Endothelial cell of umbilical vein (primary cell): ENCODE data around the gene RNF113B. TPM values are rescaled to one million over a fixed set of nuclear protein-coding genes. Genes with fewer than 3 reads are reported as not detected.

ENCODE experiments used
- BruUV-seq: library from RNA; stranded (reverse); fragments of 400-500 nt; replicated peaks from 2 replicates; lab custom pipeline; 2021; lab: Mats Ljungman, UMichigan
- CTCF ChIA-PET: fragments of 300-600, 350-600 bp; sonication (Branson Sonifier 250); formaldehyde crosslinking; loops from one replicate; lab custom pipeline; 2021; ENCODE audit warnings: antibody characterized with exemption, inconsistent platforms; lab: Charles Lee
- POLR2A ChIA-PET: fragments of 300-600, 350-600 bp; sonication (Branson Sonifier 250); formaldehyde crosslinking; loops from one replicate; lab custom pipeline; 2021; ENCODE audit warnings: antibody characterized with exemption, inconsistent platforms; lab: Charles Lee
- DNase-seq: peaks from one replicate; pipeline ENCODE4 v3.0.0-alpha.2; 2011; ENCODE audit warnings: low read depth, low spot score
- FAIRE-seq: peaks from 2 replicates; lab custom pipeline; 2011; peaks lifted over from hg19 to GRCh38; lab: Jason Lieb, UNC
- H2AFZ ChIP-seq: 2 replicates; pipeline ENCODE4 v1.6.0; 2012; ENCODE audit warnings: low read depth, low read length, control low read depth, inconsistent platforms
- H3K27ac ChIP-seq: 2 replicates; pipeline ENCODE4 v1.5.1; 2011; ENCODE audit warnings: low read depth, mild to moderate bottlenecking, control low read depth, low read length, moderate library complexity; ENCODE audit not compliant: insufficient read depth
- H3K27me3 ChIP-seq, 2 experiments: 2 replicates each; pipeline versions ENCODE4 v1.6.0 to v1.6.1; 2011; ENCODE audit warnings: low read length in 2 of 2, mixed read lengths in 1 of 2; ENCODE audit not compliant: control insufficient read depth in 2 of 2, insufficient read depth in 2 of 2
- H3K36me3 ChIP-seq, 2 experiments: 2 replicates in 1 of 2; 3 replicates in 1 of 2; pipeline ENCODE4 v1.5.1; 2011; ENCODE audit warnings: low read length in 2 of 2, mild to moderate bottlenecking in 1 of 2, moderate library complexity in 1 of 2; ENCODE audit not compliant: control insufficient read depth in 2 of 2, insufficient read depth in 2 of 2; ENCODE audit errors: extremely low read depth in 1 of 2
- H3K4me1 ChIP-seq: 3 replicates; pipeline ENCODE4 v1.5.1; 2011; ENCODE audit warnings: mild to moderate bottlenecking, low read length; ENCODE audit not compliant: control insufficient read depth, insufficient read depth; ENCODE audit errors: extremely low read depth
- H3K4me2 ChIP-seq: 2 replicates; pipeline ENCODE4 v1.6.1; 2011; ENCODE audit warnings: low read length, control low read depth, mixed read lengths; ENCODE audit not compliant: insufficient read depth
- H3K4me3 ChIP-seq, 3 experiments: fragments of 200-600 bp in 1 of 3; sonication (generic), shearing (Covaris generic) in 1 of 3; replicated peaks in 1 of 3; 2 replicates each; pipeline ENCODE4 v1.5.1; 2011 to 2016; ENCODE audit warnings: control low read depth in 3 of 3, low read length in 3 of 3, mild to moderate bottlenecking in 2 of 3, inconsistent platforms in 1 of 3, low read depth in 1 of 3, moderate library complexity in 1 of 3; ENCODE audit not compliant: insufficient read depth in 1 of 3
- H3K79me2 ChIP-seq: 2 replicates; pipeline ENCODE4 v1.6.0; 2012; ENCODE audit warnings: low read length, inconsistent platforms; ENCODE audit not compliant: control insufficient read depth, insufficient read depth
- H3K9ac ChIP-seq: replicated peaks from 2 replicates; pipeline ENCODE3; 2011; ENCODE audit warnings: low read length, control low read depth; ENCODE audit not compliant: insufficient read depth; ENCODE audit errors: extremely low read depth
- H3K9me1 ChIP-seq: replicated peaks from 3 replicates; pipeline ENCODE4 v1.6.0; 2011; ENCODE audit warnings: mild to moderate bottlenecking, low read length; ENCODE audit not compliant: control insufficient read depth, insufficient read depth; ENCODE audit errors: extremely low read depth
- H3K9me3 ChIP-seq: replicated peaks from 2 replicates; pipeline ENCODE4 v1.5.1; 2012; ENCODE audit warnings: low read length, inconsistent platforms; ENCODE audit not compliant: control insufficient read depth, insufficient read depth
- H4K20me1 ChIP-seq: replicated peaks from 2 replicates; pipeline ENCODE3; 2011; ENCODE audit warnings: mild to moderate bottlenecking, low read length; ENCODE audit not compliant: control insufficient read depth, insufficient read depth; ENCODE audit errors: extremely low read depth
- CTCF ChIP-seq, 2 donors: IDR thresholded peaks; 1 replicate in 1 of 2; 2 replicates in 1 of 2; pipeline ENCODE4 v1.5.1; 2011; ENCODE audit warnings: low read length in 2 of 2, mild to moderate bottlenecking in 2 of 2, moderate library complexity in 2 of 2, control low read depth in 1 of 2, inconsistent platforms in 1 of 2, low read depth in 1 of 2; ENCODE audit not compliant: insufficient read depth in 1 of 2; ENCODE audit errors: extremely low read depth in 1 of 2
- EZH2 ChIP-seq: IDR thresholded peaks from 2 replicates; pipeline ENCODE4 v1.6.1; 2012; ENCODE audit warnings: borderline replicate concordance, low read depth, mild to moderate bottlenecking, moderate library complexity, low read length, inconsistent platforms; ENCODE audit not compliant: severe bottlenecking
- FOS ChIP-seq: IDR thresholded peaks from 2 replicates; pipeline ENCODE4 v1.6.1; 2011; ENCODE audit warnings: mild to moderate bottlenecking, low read length, moderate library complexity, borderline replicate concordance; ENCODE audit not compliant: insufficient read depth
- GATA2 ChIP-seq: IDR thresholded peaks from 2 replicates; pipeline ENCODE4 v1.7.0; 2011; ENCODE audit warnings: low read depth, mild to moderate bottlenecking, moderate library complexity, mixed read lengths, low read length; ENCODE audit not compliant: insufficient read length, insufficient read depth
- JUN ChIP-seq: IDR thresholded peaks from 2 replicates; pipeline ENCODE4 v1.6.1; 2011; ENCODE audit warnings: borderline replicate concordance, low read depth; ENCODE audit not compliant: insufficient read length, insufficient read depth
- MAX ChIP-seq: IDR thresholded peaks from 2 replicates; pipeline ENCODE4 v1.6.1; 2011; ENCODE audit not compliant: insufficient read depth, insufficient read length
- MYC ChIP-seq: IDR thresholded peaks from one replicate; pipeline ENCODE4 v1.6.1; 2011; ENCODE audit warnings: mild to moderate bottlenecking, low read depth, low read length
- POLR2A ChIP-seq: IDR thresholded peaks from 2 replicates; pipeline ENCODE4 v1.6.1; 2012; ENCODE audit warnings: low read depth, mild to moderate bottlenecking, control low read depth, low read length
- POLR2AphosphoS5 ChIP-seq: IDR thresholded peaks from 2 replicates; pipeline ENCODE4 v1.6.1; 2012; ENCODE audit warnings: low read depth, mild to moderate bottlenecking, control low read depth, low read length, moderate library complexity; ENCODE audit not compliant: insufficient read depth
- dilution Hi-C: fragments of 300-500 bp; cut with MboI; formaldehyde crosslinking; loops from one replicate; pipeline ENCODE4 v1.15.0; 2019; ENCODE audit warnings: low sequenced_read_pairs; ENCODE audit not compliant: extremely low pct_ligation_motif_present
- intact Hi-C: fragments of 100-400 bp; cut with micrococcal nuclease; formaldehyde crosslinking; loops from one replicate; pipeline ENCODE4 v1.10.0; 2022
- polyA plus RNA-seq, 4 experiments: library from polyadenylated mRNA; depleted of rRNA in 3 of 4; stranded (reverse) in 3 of 4; unstranded in 1 of 4; fragments of >200 nt; gene quantifications; 2 replicates each; pipeline versions ENCODE4 v1.2.1 to v1.2.3, GENCODE V29; 2011 to 2012; ENCODE audit warnings: missing spikeins in 1 of 4
- total RNA-seq: library from RNA; stranded (reverse); gene quantifications from 2 replicates; pipeline ENCODE4 v1.2.3, GENCODE V29; 2021

Gene RNF113B
- total and polyA plus RNA-seq, 2 donors (not counting 3 experiments of a cell fraction or from before 2014, with no cell fraction given): not detected

DNA sequence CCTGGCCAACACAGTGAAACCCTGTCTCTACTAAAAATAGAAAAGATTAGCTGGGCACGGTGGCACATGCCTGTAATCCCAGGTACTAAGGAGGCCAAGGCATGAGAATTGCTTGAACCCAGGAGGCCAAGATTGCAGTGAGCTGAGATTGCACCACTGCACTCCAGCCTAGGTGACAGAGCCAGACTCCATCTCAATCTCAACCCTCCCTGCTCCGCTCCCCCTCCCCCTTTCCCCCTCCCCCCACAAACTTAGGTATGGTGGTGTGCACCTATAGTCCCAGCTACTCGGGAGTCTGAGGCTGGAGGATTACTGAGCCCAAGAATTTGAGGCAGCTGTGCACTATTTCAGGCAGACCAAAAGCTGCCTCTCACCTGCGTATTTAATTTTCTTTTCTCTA, 21.6 kb upstream of the RNF113B start:
- Histone ChIP-seq H2AFZ (no peak overlapping the region), H3K4me3 (no peak overlapping the region), H3K27ac (no peak overlapping the region), H3K9me1 (no peaks in the 10 kb centered on the region), H3K27me3 (no peaks in the 10 kb centered on the region), H3K9ac (no peak overlapping the region), H3K9me3 (no peaks in the 10 kb centered on the region), H3K4me1 (no peaks in the 10 kb centered on the region), H3K4me2 (no peak overlapping the region), H3K79me2 (peaks cover 1% of the 10 kb centered on the region), H4K20me1 (no peaks in the 10 kb centered on the region), H3K36me3 (no peaks in the 10 kb centered on the region)
- POLR2A ChIA-PET: no interaction called here
- CTCF ChIA-PET: no interaction called here
- dilution Hi-C loops: no loop called here
- intact Hi-C loops: no loop called here
- FAIRE-seq: no peak
- BruUV-seq: no TSS peak
- no peak for TF ChIP-seq MAX
- no peak for TF ChIP-seq EZH2
- TF ChIP-seq JUN: no peak
- TF ChIP-seq POLR2AphosphoS5: no peak
- TF ChIP-seq CTCF (IDR thresholded peaks at IDR 0.05; ENCODE audit: extremely low read depth in 1 of 2, insufficient read depth in 1 of 2, low read depth in 1 of 2, low read length in 2 of 2): no peak
- TF ChIP-seq MYC: no peak
- TF ChIP-seq FOS: no peak
- TF ChIP-seq GATA2: no peak
- TF ChIP-seq POLR2A: no peak
- DNase-seq: no peak
